GM21367 (cell line): Measurements from ENCODE around the gene CD19.
"Not testable (repeated sequence)": the region's sequence is repeated elsewhere in the genome, so short reads cannot be mapped to it uniquely, and the experiment has no call there.

Source experiments
- ATAC-seq: cut with Tn5 transposase; IDR thresholded peaks from one replicate; pipeline ENCODE4 v1.9.1; 2021; ENCODE audit not compliant: unreplicated experiment

CD19 gene

DNA sequence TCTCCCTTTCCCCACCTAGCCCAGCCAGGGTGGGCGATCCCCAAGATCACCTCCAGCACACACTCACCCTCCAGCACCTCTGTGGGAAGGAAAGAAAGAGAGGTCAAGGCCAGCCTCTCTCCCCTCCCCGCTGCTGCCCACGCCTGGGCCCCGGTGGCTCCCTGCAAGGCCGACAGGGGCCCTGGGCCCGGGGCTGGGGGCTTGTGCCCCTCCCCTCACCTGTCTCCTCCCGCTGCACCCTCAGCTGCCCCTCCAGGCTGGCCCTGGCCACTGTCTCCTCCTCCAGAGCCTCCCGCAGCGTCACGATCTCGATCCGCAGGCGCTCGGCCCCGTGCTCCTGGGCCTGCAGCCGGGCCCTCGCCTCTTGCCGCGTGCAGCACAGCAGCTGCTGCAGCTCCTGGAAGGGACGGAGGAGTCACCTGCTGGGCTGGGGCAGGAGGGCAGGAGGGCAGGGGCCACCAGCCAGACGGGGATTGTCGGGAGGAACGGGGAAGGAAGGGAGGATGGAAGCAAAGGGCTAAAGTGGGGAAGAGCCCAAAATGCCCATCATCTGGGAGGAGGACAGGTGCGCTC lies 25.9 kb upstream of the CD19 start:
- no peak for ATAC-seq

- ATAC-seq, result no peak
These were observed 21.4 kb upstream of the CD19 start for GRCh38 chr16:28910086-28911031.

- ATAC-seq, result no peak
These were observed 19.2 kb upstream of the CD19 start for GRCh38 chr16:28912558-28912957.

- no peak for ATAC-seq
These were observed 17.6 kb upstream of the CD19 start for GRCh38 chr16:28913946-28914724.

DNA sequence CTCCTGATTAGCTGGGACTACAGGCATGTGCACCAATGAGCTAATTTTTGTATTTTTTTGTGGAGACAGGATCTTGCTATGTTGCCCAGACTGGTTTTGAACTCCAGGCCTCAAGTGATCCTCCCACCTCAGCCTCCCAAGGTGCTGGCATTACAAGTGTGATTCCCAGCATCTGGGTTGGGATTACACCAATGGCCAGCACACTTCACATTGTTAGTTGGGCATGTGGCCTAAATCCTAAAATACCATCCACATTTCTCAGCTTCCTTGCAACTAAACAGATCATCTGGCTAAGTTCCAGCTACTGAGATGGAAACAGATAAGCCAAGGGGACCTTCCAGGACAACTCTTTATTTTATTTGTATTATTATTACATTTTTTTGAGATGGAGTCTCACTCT lies 16.6 kb upstream of the CD19 start:
- no peak for ATAC-seq

DNA sequence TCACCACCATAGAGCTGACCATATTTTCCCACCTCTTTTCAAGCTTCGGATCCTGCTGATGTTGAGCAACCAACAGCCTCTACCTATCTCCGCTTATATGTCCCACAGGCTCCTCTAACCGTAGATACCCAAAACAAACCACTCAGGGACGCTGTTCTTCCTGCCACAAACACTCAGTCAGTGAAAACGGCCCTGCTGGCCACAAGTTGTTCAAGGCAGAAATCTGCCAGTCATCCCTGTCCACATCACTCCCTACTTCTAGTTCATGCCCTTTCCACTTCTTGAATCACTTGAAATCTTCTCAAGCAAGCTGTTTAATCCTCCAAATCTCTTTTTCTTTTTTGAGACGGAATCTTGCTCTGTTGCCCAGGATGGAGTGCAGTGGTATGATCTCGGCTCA lies 14.7 kb upstream of the CD19 start:
- no peak for ATAC-seq

DNA sequence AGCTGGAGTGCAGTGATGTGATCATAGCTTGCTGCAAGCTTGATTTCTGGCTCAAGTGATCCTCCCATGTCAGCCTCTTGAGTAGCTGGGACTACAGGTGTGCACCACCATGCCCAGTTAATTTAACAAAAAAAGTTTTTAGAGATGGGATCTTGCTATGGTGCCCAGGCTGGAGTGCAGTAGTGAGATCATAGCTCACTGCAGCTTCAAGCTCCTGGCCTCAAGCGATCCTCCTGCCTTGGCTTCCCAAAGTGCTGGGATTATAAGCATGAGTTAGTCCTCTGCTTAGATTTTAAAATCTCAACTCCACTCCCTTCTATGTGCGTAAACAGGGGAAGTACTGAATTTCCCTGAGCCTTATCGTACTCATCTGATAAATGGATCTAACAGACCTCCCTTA lies 13.1 kb upstream of the CD19 start:
- no peak for ATAC-seq

- ATAC-seq, result no peak
These were observed 8.6 kb upstream of the CD19 start for GRCh38 chr16:28923231-28923587.

DNA sequence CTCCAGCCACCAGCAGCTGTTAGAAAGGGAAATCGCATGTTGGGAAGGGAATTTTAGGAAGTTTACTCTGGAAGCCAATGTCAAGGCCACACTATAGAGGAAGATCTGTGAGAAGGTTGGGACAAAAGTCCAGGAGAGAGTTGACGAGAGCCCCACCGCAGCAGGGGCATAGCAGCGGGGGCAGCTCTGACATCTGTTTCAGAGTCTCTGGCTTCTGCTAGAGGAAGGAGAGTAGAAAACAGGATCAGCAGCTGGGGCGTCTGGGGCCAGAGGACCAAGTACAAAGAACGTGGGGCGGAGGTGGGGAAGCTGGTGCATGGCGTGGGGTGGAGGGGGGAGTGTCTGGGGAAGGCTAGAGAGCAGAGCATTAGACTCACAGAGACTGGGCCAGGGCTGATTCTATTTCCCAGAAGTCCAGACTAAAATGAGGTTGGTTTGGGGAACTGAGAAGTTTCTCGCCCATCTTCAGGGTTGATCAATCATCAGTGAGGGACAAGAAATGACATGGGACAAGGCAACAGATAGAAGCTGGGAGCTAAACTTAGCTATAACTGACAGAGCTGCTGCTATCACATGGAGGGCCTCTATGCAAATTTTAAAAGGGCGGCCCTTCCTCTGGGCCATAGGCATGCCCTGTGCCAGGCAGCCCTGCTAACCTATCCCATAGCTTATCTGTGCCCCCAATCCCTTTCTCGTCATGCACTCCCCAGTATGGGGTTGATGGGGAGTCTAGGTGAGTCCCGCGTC lies 7.9 kb upstream of the CD19 start:
- ATAC-seq, result peak; percentile 55

DNA sequence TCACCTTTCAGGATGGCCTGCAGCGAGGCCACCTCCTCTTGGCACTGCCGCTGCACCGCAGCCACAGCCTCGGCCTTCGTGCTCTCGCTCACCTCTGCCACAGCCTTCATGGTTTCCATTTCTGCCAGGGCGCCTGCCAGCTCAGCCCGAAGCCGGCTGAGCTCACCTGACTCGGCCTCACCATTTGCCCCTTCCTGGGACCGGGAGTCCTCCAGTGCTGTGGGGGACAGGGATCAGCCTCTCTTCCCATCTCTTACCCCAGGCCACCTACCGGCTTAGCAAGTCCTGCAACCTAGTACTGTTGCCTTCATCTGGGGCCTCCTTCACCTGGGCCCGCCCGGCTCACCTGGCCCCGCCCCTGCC lies 7.4 kb upstream of the CD19 start:
- no peak for ATAC-seq

GRCh38 chr16:28924762-28925385 lies 6.9 kb upstream of the CD19 start, which contains the start of gene RABEP2:
Gene RABEP2 (minus strand): TSS chr16:28925238. CDS start chr16:28925163, 75 bp downstream.
- peak; percentile 41 for ATAC-seq

DNA sequence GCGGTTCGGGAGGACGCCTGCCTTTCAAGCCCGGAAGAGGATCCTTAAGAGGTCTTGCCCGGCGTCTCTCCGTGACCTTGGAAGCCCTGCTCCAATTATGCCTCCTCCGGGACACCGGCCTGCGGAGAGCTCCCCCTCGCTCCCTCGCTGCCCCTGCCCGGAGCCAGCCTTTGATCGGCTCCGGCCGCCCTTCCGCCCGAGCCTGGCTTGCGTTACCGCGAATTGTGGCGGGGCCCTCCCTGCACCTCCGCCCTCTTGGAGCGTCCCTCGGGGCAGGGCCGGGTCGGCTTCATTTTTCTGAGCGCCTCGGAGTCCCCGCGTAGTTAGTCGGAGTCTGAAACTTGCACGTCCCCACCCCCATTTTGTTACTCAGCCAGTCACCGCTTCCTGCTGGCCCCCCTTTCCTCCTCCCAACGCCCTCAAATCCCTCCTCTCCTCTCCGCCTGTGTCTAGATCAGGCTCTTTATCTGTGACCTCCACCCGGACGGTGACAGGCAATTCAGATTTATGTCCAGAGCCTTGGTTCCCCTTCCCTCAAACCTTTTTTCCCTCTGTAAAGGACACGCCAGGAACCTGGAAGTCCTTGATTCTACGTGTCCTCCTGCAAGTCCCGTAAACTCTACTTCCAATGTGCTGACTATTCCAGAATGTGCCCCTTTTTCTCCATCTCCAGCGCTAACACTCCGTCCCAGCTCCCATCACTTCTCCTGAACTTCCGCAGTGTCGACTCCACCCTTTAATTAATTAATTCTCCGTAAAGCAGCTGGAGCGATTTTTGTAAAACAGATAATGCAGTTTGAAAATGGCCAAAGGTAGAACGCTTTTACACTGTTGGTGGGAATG lies 6.2 kb upstream of the CD19 start:
- peak; percentile 16 for ATAC-seq

GRCh38 chr16:28926284-28926683 lies 5.5 kb upstream of the CD19 start:
- ATAC-seq, result not testable (repeated sequence)

DNA sequence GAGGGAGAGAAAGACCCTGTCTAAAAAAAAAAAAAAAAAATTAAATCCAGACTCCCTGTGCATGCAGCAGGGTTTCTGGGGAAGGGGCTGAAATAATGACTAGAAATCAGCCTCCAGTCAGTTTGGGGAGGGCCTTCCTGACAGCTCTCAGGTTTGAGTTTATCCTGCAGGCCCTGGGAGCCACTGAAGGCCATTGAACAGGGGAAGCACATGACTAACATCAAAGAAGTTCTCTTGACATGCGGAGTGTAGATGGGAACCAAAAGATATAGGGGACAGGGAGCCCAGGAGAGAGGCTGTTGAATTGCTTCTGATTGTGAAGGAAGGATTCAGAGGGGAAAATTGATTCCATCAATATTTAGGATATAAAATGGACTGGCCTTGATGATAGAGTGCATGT lies 4.0 kb upstream of the CD19 start:
- no peak for ATAC-seq

- no peak for ATAC-seq
These were observed 1.6 kb upstream of the CD19 start for GRCh38 chr16:28930203-28930602.

DNA sequence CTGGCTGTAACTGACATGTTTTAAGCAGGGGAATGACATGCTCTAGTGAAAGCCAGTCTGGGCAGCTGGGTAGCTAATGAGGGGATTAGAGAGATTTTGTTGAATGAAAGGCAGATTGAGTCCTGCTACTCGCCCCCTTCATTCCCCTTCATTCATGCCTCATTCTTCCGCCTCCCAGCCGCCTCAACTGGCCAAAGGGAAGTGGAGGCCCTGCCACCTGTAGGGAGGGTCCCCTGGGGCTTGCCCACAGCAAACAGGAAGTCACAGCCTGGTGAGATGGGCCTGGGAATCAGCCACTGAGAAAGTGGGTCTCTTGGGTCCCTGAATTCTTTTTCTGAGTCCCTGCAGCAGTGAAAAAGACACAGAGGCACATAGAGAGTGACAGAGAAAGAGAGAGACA lies 1.1 kb upstream of the CD19 start:
- ATAC-seq, result no peak

DNA sequence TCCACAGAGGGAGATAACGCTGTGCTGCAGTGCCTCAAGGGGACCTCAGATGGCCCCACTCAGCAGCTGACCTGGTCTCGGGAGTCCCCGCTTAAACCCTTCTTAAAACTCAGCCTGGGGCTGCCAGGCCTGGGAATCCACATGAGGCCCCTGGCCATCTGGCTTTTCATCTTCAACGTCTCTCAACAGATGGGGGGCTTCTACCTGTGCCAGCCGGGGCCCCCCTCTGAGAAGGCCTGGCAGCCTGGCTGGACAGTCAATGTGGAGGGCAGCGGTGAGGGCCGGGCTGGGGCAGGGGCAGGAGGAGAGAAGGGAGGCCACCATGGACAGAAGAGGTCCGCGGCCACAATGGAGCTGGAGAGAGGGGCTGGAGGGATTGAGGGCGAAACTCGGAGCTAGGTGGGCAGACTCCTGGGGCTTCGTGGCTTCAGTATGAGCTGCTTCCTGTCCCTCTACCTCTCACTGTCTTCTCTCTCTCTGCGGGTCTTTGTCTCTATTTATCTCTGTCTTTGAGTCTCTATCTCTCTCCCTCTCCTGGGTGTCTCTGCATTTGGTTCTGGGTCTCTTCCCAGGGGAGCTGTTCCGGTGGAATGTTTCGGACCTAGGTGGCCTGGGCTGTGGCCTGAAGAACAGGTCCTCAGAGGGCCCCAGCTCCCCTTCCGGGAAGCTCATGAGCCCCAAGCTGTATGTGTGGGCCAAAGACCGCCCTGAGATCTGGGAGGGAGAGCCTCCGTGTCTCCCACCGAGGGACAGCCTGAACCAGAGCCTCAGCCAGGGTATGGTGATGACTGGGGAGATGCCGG lies 769 bp downstream of the CD19 start:
- ATAC-seq, result no peak

- no peak for ATAC-seq
These were observed 1.4 kb downstream of the CD19 start for GRCh38 chr16:28933171-28933570.

- no peak for ATAC-seq
These were observed 3.6 kb downstream of the CD19 start for GRCh38 chr16:28935346-28935745.
